HG02938 (cell line): ENCODE results near the gene LDLRAD4.

Experiments used
- ATAC-seq: cut with Tn5 transposase; IDR thresholded peaks from one replicate; pipeline ENCODE4 v1.9.1; 2021; ENCODE audit warnings: mild to moderate bottlenecking, moderate library complexity; ENCODE audit not compliant: unreplicated experiment

The LDLRAD4 gene

GRCh38 chr18:13399511-13399910 lies 181.0 kb downstream of the LDLRAD4 start:
- ATAC-seq, result no peak

GRCh38 chr18:13400636-13401315 lies 182.2 kb downstream of the LDLRAD4 start:
- no peak for ATAC-seq

- no peak for ATAC-seq
Observed at GRCh38 chr18:13401404-13401803, 182.8 kb downstream of the LDLRAD4 start.

- no peak for ATAC-seq
Observed at GRCh38 chr18:13401826-13402225, 183.3 kb downstream of the LDLRAD4 start.

- no peak for ATAC-seq
Observed at GRCh38 chr18:13403786-13404549, 185.4 kb downstream of the LDLRAD4 start.

GRCh38 chr18:13405305-13406038 lies 186.9 kb downstream of the LDLRAD4 start:
- no peak for ATAC-seq

GRCh38 chr18:13406049-13406615 lies 187.6 kb downstream of the LDLRAD4 start:
- no peak for ATAC-seq

GRCh38 chr18:13406736-13407135 lies 188.2 kb downstream of the LDLRAD4 start:
- no peak for ATAC-seq

- no peak for ATAC-seq
Observed at GRCh38 chr18:13407484-13407883, 188.9 kb downstream of the LDLRAD4 start.

- no peak for ATAC-seq
Observed at GRCh38 chr18:13409026-13409425, 190.5 kb downstream of the LDLRAD4 start.

GRCh38 chr18:13409997-13410396 lies 191.4 kb downstream of the LDLRAD4 start:
- no peak for ATAC-seq

GRCh38 chr18:13410471-13410870 lies 191.9 kb downstream of the LDLRAD4 start:
- ATAC-seq, result no peak

GRCh38 chr18:13412017-13412416 lies 193.5 kb downstream of the LDLRAD4 start:
- no peak for ATAC-seq

GRCh38 chr18:13412901-13413300 lies 194.3 kb downstream of the LDLRAD4 start:
- ATAC-seq, result no peak

GRCh38 chr18:13414102-13414501 lies 195.5 kb downstream of the LDLRAD4 start:
- no peak for ATAC-seq

GRCh38 chr18:13414521-13414920 lies 196.0 kb downstream of the LDLRAD4 start:
- no peak for ATAC-seq

- no peak for ATAC-seq
Observed at GRCh38 chr18:13415736-13416135, 197.2 kb downstream of the LDLRAD4 start.

- no peak for ATAC-seq
Observed at GRCh38 chr18:13416208-13416607, 197.6 kb downstream of the LDLRAD4 start.

- ATAC-seq, result no peak
Observed at GRCh38 chr18:13416848-13417247, 198.3 kb downstream of the LDLRAD4 start.

GRCh38 chr18:13418013-13418710 lies 199.6 kb downstream of the LDLRAD4 start:
- ATAC-seq, result no peak
